Left cardiac atrium (tissue), 4 donors: ENCODE measurements around the gene NAGPA. TPM values are rescaled to one million over a fixed set of nuclear protein-coding genes. Genes with fewer than 3 reads are reported as not detected.

Experiments
- ATAC-seq, 2 donors: fragments of 200-7000 bp; cut with Tn5 transposase; one replicate each; pipeline ENCODE4 v1.9.1; 2020; ENCODE audit warnings: mild to moderate bottlenecking in 2 of 2, moderate library complexity in 2 of 2
- DNase-seq: peaks from one replicate; pipeline ENCODE4 v3.0.0-alpha.2; 2020
- intact Hi-C, 2 donors: fragments of 100-400 bp; cut with DNase I; formaldehyde crosslinking; loops; one replicate each; pipeline versions ENCODE4 v1.14.1 to v1.15.1; 2022 to 2023
- total RNA-seq, 2 donors: library from RNA; stranded (reverse); fragmentation: NEBNext Ultra II Directional; extraction: Animal tissue kit (Norgen Biotek cat#: 25700); gene quantifications; one replicate each; pipeline ENCODE4 v1.2.1, GENCODE V29; 2021
- donor health status: DM: no; HTN: yes; CAD: no.
- donor health status: DM: no; HTN: yes; CAD: no; lungs with severe emphysema.
- donor health status: DM: yes; HTN: yes; CAD: no.
- donor health status: Dilated cardiomyopathy.

NAGPA gene
- total RNA-seq, 2 donors from 2014 or later, result 6.8 to 8.4 TPM

DNA sequence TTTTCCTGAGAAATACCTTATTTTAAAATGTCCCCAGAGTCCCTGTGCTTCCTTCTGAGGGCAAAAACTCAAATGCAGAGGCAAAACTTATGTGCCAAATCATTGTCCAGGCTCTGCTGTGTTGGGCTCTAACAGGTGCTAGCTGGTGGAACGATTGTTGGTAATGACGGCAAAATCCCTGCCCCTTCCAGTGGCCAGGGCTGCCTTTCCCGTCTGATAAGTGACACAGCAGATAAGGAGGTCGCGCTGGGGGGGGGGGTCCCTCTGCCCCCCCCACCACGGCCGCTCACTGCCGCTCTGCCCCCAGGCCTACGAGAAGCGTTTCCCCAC lies 46.5 kb downstream of the NAGPA start:
- DNase-seq (no peak), ATAC-seq (no peak)
- intact Hi-C loops, result no loop called here

GRCh38 chr16:4984174-4984990 lies 49.4 kb downstream of the NAGPA start:
- intact Hi-C loops, result no loop called here
- ATAC-seq (no peak), DNase-seq (no peak)

- intact Hi-C loops, result no loop called here
- DNase-seq (peak; percentile 54), ATAC-seq (peak; percentile 92 to 94)
These were observed 51.5 kb downstream of the NAGPA start for GRCh38 chr16:4982056-4982867.

DNA sequence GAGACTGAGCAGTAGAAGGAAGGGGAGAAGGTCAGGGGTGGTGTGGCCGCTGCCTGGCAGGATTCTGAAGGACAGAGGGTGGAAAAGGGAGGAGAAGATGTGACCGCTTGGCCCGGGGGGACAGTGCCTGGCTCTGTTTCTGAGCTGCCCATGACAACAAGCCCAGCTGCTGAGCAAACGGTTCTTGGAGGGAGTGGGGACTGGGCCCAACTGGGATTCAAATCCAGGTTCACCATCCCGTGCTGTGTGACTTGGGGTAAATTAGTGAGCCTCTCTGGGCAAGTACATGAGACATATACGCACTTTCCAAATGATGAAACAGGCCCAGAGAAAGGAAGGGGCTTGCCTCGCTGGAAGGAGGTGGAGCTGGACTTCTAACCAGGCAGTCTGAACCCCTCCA lies 52.3 kb downstream of the NAGPA start:
- ATAC-seq, result no peak
- intact Hi-C loops, result no loop called here
- DNase-seq, result no peak

- DNase-seq, result no peak
- intact Hi-C loops, result no loop called here
- no peak for ATAC-seq
These were observed 53.0 kb downstream of the NAGPA start for GRCh38 chr16:4980691-4981090.

DNA sequence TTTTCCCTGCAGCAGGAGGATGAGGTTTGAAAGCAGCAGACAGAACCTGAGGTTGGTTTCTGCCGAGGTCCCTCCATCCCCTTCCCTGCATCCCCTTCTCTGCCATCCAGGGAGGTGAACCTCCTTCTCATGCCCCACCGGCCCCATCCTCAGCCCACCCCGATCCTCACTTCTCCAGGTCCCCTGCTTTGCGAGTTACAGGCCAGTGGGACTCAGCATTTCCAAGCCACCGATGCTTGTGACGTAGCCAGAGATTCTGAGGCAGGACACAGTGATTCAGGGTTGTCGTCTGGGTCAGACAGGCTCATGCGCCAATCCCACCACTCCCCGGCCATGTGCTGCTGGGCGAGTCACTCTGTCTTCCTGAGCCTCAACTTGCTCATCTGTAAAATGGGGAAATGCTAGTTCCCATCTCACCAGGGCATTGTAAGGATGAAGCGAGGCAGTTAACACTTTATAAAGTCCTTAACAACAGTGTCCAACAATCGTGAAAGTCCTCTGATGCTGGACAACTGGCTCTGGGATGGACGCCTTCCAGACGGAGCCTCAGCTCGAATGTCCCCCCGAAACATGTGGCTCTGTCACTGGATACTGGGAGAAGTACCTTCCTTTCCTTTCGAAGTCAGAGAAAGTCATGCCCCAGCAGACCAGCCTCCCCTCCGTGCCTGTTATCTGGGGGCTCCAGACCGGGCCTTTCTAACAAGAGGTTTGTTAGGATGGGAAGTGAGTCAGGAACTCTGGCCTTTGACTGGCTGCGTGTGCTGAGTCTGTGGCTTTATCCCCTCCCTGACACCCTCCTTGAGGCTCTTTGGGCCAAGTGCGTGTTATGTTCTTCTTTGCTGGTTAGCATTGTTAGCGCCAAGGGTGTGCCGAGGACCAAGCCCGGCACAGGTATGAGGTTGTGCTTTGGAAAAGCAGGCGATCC lies 53.7 kb downstream of the NAGPA start:
- intact Hi-C loops, result no loop called here
- DNase-seq, result no peak
- no peak for ATAC-seq

GRCh38 chr16:4979164-4979563 lies 54.6 kb downstream of the NAGPA start:
- no peak for ATAC-seq
- intact Hi-C loops, result no loop called here
- DNase-seq, result no peak

- intact Hi-C loops, result no loop called here
- ATAC-seq (no peak), DNase-seq (no peak)
These were observed 57.1 kb downstream of the NAGPA start for GRCh38 chr16:4976611-4977145.

DNA sequence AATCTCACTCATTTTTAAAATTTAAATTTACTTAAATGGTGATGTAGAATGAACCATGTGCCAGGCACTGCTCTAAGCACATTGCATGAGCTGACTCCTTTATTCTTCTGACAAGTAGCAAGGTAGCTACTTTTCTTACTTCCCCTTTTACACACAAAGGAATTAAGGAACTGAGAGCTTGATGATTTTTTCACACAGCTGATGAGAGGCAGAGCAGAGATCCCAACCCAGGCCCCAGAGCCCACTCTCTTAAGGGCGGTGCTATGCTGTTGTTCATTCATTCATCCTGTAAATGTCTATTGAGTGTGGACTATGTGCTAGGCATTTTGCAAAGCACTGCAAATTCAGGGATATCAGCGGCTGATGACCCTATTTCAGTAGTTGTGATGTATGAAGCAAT lies 57.7 kb downstream of the NAGPA start:
- DNase-seq (no peak), ATAC-seq (no peak)
- intact Hi-C loops, result no loop called here

Other genes starting within 250 kb of the NAGPA start
- not detected for gene SEPTIN12, start 245.6 kb downstream of the NAGPA start, total RNA-seq
- not detected for gene SMIM22, start 238.6 kb downstream of the NAGPA start, total RNA-seq
- gene ROGDI, start 231.3 kb downstream of the NAGPA start, total RNA-seq, result 10 to 100 TPM; 53.6 to 54.5 TPM
- 10 to 100 TPM; 65.2 to 78.2 TPM for gene GLYR1, start 186.6 kb downstream of the NAGPA start, total RNA-seq
- gene UBN1, start 186.5 kb downstream of the NAGPA start, total RNA-seq, result 10 to 100 TPM; 28.0 to 33.6 TPM
- 10 to 100 TPM in 1 of 2 donors, 1 to 10 TPM in 1; 6.1 to 15.8 TPM for gene PPL, start 96.8 kb downstream of the NAGPA start, total RNA-seq
- gene SEC14L5, start 75.6 kb downstream of the NAGPA start, total RNA-seq, result 1 to 10 TPM in 1 of 2 donors, under 1 TPM in 1; 0.58 to 2.3 TPM
- gene C16orf89, start 32.0 kb upstream of the NAGPA start, total RNA-seq, result 10 to 100 TPM in 1 of 2 donors, 1 to 10 TPM in 1; 6.6 to 19.4 TPM
- 10 to 100 TPM; 11.0 to 11.8 TPM for gene ALG1, start 37.9 kb upstream of the NAGPA start, total RNA-seq
- 1 to 10 TPM; 5.4 to 7.5 TPM for gene EEF2KMT, start 63.9 kb upstream of the NAGPA start, total RNA-seq